Middle frontal gyrus (tissue), 1 donor: ENCODE results near the gene SNX30.
"Not testable (repeated sequence)": the region's sequence is repeated elsewhere in the genome, so short reads cannot be mapped to it uniquely, and the experiment has no call there.

ENCODE experiments used
- DNase-seq: peaks from one replicate; pipeline ENCODE4 v3.0.0-alpha.2; 2015; ENCODE audit warnings: low spot score; ENCODE audit errors: extremely low spot score

The SNX30 gene

GRCh38 chr9:112750016-112750763, at the start of gene SNX30:
Gene SNX30, plus strand, starts transcription at chr9:112750760. Its CDS starts 242 bp downstream, at chr9:112751002.
- DNase-seq: peak; percentile 65

- DNase-seq: no peak
Observed at GRCh38 chr9:112703304-112703703, 47.3 kb upstream of the SNX30 start.

GRCh38 chr9:112705768-112706427, 44.7 kb upstream of the SNX30 start:
- DNase-seq: peak; percentile 30

GRCh38 chr9:112711050-112711689, 39.4 kb upstream of the SNX30 start:
- DNase-seq: peak; percentile 46

GRCh38 chr9:112712678-112713077, 37.9 kb upstream of the SNX30 start:
- DNase-seq: no peak

GRCh38 chr9:112717661-112718331, 32.8 kb upstream of the SNX30 start, which contains the start of gene INIP:
Gene INIP, minus strand, starts transcription at chr9:112718117. Its CDS starts 1,632 bp downstream, at chr9:112716485.
- peak; percentile 96 for DNase-seq

- DNase-seq: no peak
Observed at GRCh38 chr9:112719241-112719691, 31.3 kb upstream of the SNX30 start.

- DNase-seq: no peak
Observed at GRCh38 chr9:112719696-112720095, 30.9 kb upstream of the SNX30 start.

- no peak for DNase-seq
Observed at GRCh38 chr9:112720113-112720780, 30.3 kb upstream of the SNX30 start.

- not testable (repeated sequence) for DNase-seq
Observed at GRCh38 chr9:112722749-112723148, 27.8 kb upstream of the SNX30 start.

GRCh38 chr9:112725961-112726360, 24.6 kb upstream of the SNX30 start:
- DNase-seq: no peak

GRCh38 chr9:112726428-112726827, 24.1 kb upstream of the SNX30 start:
- no peak for DNase-seq

- DNase-seq: no peak
Observed at GRCh38 chr9:112728401-112728800, 22.2 kb upstream of the SNX30 start.

- no peak for DNase-seq
Observed at GRCh38 chr9:112731971-112732370, 18.6 kb upstream of the SNX30 start.

- DNase-seq: no peak
Observed at GRCh38 chr9:112734892-112735291, 15.7 kb upstream of the SNX30 start.

GRCh38 chr9:112743216-112743836, 7.2 kb upstream of the SNX30 start:
- DNase-seq: no peak

- DNase-seq: no peak
Observed at GRCh38 chr9:112744177-112744576, 6.4 kb upstream of the SNX30 start.

- peak; percentile 79 for DNase-seq
Observed at GRCh38 chr9:112747094-112747493, 3.5 kb upstream of the SNX30 start.

- DNase-seq: no peak
Observed at GRCh38 chr9:112750764-112751055, 150 bp downstream of the SNX30 start.

- no peak for DNase-seq
Observed at GRCh38 chr9:112751056-112751795, 666 bp downstream of the SNX30 start.
